K562 (cell line): ENCODE measurements around the gene TPCN1. TPM values are rescaled to one million over a fixed set of nuclear protein-coding genes. Genes with fewer than 3 reads are reported as not detected.

ENCODE experiments used
- BMI1 ChIP-seq: fragments of 150-350 bp; IDR thresholded peaks from 2 replicates; pipeline ENCODE4 v1.6.1; 2014; ENCODE audit warnings: low read length
- CBFA2T2 ChIP-seq: fragments of 450-650 bp; conservative IDR thresholded peaks from 2 replicates; pipeline ENCODE4 v1.6.1; 2017; ENCODE audit warnings: mild to moderate bottlenecking
- DIDO1 ChIP-seq: fragments of 450-650 bp; IDR thresholded peaks from 2 replicates; pipeline ENCODE4 v1.6.1; 2016; ENCODE audit warnings: low read depth, missing biosample characterization, missing genetic modification characterization
- ELF4 ChIP-seq: fragments of 450-650 bp; formaldehyde crosslinking; IDR thresholded peaks from 2 replicates; pipeline ENCODE4 v1.4.0; 2022; ENCODE audit warnings: missing genetic modification characterization
- HCFC1 ChIP-seq: IDR thresholded peaks from 2 replicates; pipeline ENCODE4 v1.6.1; 2012; ENCODE audit warnings: low read depth, low read length, improper control_type of control experiment
- LEF1 ChIP-seq: fragments of 450-650 bp; IDR thresholded peaks from 2 replicates; pipeline ENCODE4 v1.6.1; 2016; ENCODE audit warnings: mild to moderate bottlenecking
- NCOA4 ChIP-seq: fragments of 450-650 bp; IDR thresholded peaks from 2 replicates; pipeline ENCODE4 v1.6.1; 2018; ENCODE audit warnings: mild to moderate bottlenecking; ENCODE audit not compliant: partially characterized antibody
- POU5F1 ChIP-seq: fragments of 150-350 bp; IDR thresholded peaks from 2 replicates; pipeline ENCODE4 v1.6.1; 2014; ENCODE audit warnings: borderline replicate concordance, low read length, low read depth, mild to moderate bottlenecking; ENCODE audit not compliant: partially characterized antibody
- SAFB2 ChIP-seq: fragments of 200-400 bp; formaldehyde crosslinking; IDR thresholded peaks from 2 replicates; pipeline ENCODE4 v1.6.1; 2018; ENCODE audit warnings: borderline replicate concordance, low read length, low read depth, moderate library complexity; ENCODE audit not compliant: severe bottlenecking
- U2AF1 ChIP-seq: fragments of 200-400 bp; formaldehyde crosslinking; optimal IDR thresholded peaks from 2 replicates; pipeline ENCODE3; 2017; ENCODE audit warnings: mild to moderate bottlenecking, low read depth, low read length, moderate library complexity
- XRCC4 ChIP-seq: IDR thresholded peaks from one replicate; pipeline ENCODE4 v1.6.1; 2011; ENCODE audit not compliant: insufficient read depth, insufficient read length; ENCODE audit errors: extremely low read depth
- ZNF263 ChIP-seq: sonication (generic); formaldehyde crosslinking; IDR thresholded peaks from 2 replicates; pipeline ENCODE4 v1.8.0; 2022; ENCODE audit warnings: mild to moderate bottlenecking, missing genetic modification reagents, borderline replicate concordance
- ZNF785 ChIP-seq: fragments of 250-450 bp; sonication (Bioruptor Pico); IDR thresholded peaks from 2 replicates; pipeline ENCODE4 v1.4.0; 2020; ENCODE audit warnings: mild to moderate bottlenecking
- polyA plus RNA-seq, 8 experiments: library from polyadenylated mRNA; depleted of rRNA in 4 of 8; stranded (reverse) in 5 of 8; unstranded in 3 of 8; fragments of >200 nt; fragmentation: Nextera tagmentation in 2 of 8; fragmentation: Illumina TruSeq in 1 of 8; extraction: Ambion mirVana in 2 of 8; extraction: Trizol in 1 of 8; gene quantifications; 2 replicates each; pipeline versions ENCODE4 v1.2.1 to v1.2.3, GENCODE V29; 2011 to 2014; ENCODE audit warnings: inconsistent platforms in 1 of 8, missing spikeins in 1 of 8
- total RNA-seq, 7 experiments: library from RNA; depleted of rRNA in 6 of 7; stranded (reverse); fragments of >200 nt in 6 of 7; fragmentation: Illumina TruSeq in 2 of 7; extraction: Trizol in 2 of 7; gene quantifications; 2 replicates each; pipeline versions ENCODE4 v1.2.1 to v1.2.3, GENCODE V29; 2011 to 2021; ENCODE audit warnings: low replicate concordance in 1 of 7
- TF ChIP-seq, protein P1 (sequence below): sonication (generic); formaldehyde crosslinking; IDR thresholded peaks from 2 replicates; pipeline ENCODE4 v1.8.0; 2023; ENCODE audit warnings: mild to moderate bottlenecking, missing genetic modification reagents
- TF ChIP-seq, protein P2 (sequence below): fragments of 450-650 bp; IDR thresholded peaks from 2 replicates; pipeline ENCODE4 v1.6.1; 2017; ENCODE audit warnings: antibody characterized with exemption
- TF ChIP-seq, protein P3 (sequence below), 2 experiments: fragments of 450-650 bp; IDR thresholded peaks; 2 replicates each; pipeline ENCODE4 v1.6.1; 2018; ENCODE audit warnings: mild to moderate bottlenecking in 2 of 2, low read depth in 1 of 2; ENCODE audit not compliant: partially characterized antibody in 2 of 2
- TF ChIP-seq, protein P4 (sequence below): fragments of 250-450 bp; sonication (Bioruptor Pico); IDR thresholded peaks from 2 replicates; pipeline ENCODE4 v1.5.0; 2020; ENCODE audit warnings: mild to moderate bottlenecking
- TF ChIP-seq, protein P5 (sequence below): sonication (generic); formaldehyde crosslinking; IDR thresholded peaks from 2 replicates; pipeline ENCODE4 v1.8.0; 2022; ENCODE audit warnings: mild to moderate bottlenecking, missing genetic modification reagents

Gene TPCN1
- total and polyA plus RNA-seq, 9 of the 15 experiments (the other 6 are each of a cell fraction or from before 2014, with no cell fraction given), result 0.80 to 23.8 (median 7.4) TPM

DNA sequence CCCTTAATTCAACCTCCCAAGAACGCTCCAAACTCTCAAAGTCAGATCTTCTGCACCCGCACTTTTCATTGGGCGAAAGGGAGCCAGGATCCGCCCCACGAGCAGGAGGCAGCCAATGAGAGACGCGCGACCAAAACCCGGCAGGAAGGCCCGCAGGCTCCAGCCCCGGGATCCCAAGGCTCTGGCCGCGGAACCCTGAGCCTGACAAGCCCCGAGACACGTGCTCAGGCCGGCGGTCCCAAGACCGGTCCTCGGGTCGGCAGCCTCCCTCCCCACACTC, 36.4 kb upstream of the TPCN1 start (continued):
- TF ChIP-seq POU5F1, result no peak
- 0 out of 2 replicates have a peak, but pooled peaks have one; percentile 7 for TF ChIP-seq HCFC1
- no peak for TF ChIP-seq ELF4
- TF ChIP-seq SAFB2, result no peak
- TF ChIP-seq, protein P1, sequence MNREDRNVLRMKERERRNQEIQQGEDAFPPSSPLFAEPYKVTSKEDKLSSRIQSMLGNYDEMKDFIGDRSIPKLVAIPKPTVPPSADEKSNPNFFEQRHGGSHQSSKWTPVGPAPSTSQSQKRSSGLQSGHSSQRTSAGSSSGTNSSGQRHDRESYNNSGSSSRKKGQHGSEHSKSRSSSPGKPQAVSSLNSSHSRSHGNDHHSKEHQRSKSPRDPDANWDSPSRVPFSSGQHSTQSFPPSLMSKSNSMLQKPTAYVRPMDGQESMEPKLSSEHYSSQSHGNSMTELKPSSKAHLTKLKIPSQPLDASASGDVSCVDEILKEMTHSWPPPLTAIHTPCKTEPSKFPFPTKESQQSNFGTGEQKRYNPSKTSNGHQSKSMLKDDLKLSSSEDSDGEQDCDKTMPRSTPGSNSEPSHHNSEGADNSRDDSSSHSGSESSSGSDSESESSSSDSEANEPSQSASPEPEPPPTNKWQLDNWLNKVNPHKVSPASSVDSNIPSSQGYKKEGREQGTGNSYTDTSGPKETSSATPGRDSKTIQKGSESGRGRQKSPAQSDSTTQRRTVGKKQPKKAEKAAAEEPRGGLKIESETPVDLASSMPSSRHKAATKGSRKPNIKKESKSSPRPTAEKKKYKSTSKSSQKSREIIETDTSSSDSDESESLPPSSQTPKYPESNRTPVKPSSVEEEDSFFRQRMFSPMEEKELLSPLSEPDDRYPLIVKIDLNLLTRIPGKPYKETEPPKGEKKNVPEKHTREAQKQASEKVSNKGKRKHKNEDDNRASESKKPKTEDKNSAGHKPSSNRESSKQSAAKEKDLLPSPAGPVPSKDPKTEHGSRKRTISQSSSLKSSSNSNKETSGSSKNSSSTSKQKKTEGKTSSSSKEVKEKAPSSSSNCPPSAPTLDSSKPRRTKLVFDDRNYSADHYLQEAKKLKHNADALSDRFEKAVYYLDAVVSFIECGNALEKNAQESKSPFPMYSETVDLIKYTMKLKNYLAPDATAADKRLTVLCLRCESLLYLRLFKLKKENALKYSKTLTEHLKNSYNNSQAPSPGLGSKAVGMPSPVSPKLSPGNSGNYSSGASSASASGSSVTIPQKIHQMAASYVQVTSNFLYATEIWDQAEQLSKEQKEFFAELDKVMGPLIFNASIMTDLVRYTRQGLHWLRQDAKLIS (CRISPR knock-in tag), result no peak
- TF ChIP-seq, protein P2, sequence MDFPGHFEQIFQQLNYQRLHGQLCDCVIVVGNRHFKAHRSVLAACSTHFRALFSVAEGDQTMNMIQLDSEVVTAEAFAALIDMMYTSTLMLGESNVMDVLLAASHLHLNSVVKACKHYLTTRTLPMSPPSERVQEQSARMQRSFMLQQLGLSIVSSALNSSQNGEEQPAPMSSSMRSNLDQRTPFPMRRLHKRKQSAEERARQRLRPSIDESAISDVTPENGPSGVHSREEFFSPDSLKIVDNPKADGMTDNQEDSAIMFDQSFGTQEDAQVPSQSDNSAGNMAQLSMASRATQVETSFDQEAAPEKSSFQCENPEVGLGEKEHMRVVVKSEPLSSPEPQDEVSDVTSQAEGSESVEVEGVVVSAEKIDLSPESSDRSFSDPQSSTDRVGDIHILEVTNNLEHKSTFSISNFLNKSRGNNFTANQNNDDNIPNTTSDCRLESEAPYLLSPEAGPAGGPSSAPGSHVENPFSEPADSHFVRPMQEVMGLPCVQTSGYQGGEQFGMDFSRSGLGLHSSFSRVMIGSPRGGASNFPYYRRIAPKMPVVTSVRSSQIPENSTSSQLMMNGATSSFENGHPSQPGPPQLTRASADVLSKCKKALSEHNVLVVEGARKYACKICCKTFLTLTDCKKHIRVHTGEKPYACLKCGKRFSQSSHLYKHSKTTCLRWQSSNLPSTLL, result no peak; the same call in 1 of the 2 replicates
- no peak for TF ChIP-seq ZNF263 (CRISPR knock-in tag)
- TF ChIP-seq XRCC4, result no peak
- TF ChIP-seq, protein P3, sequence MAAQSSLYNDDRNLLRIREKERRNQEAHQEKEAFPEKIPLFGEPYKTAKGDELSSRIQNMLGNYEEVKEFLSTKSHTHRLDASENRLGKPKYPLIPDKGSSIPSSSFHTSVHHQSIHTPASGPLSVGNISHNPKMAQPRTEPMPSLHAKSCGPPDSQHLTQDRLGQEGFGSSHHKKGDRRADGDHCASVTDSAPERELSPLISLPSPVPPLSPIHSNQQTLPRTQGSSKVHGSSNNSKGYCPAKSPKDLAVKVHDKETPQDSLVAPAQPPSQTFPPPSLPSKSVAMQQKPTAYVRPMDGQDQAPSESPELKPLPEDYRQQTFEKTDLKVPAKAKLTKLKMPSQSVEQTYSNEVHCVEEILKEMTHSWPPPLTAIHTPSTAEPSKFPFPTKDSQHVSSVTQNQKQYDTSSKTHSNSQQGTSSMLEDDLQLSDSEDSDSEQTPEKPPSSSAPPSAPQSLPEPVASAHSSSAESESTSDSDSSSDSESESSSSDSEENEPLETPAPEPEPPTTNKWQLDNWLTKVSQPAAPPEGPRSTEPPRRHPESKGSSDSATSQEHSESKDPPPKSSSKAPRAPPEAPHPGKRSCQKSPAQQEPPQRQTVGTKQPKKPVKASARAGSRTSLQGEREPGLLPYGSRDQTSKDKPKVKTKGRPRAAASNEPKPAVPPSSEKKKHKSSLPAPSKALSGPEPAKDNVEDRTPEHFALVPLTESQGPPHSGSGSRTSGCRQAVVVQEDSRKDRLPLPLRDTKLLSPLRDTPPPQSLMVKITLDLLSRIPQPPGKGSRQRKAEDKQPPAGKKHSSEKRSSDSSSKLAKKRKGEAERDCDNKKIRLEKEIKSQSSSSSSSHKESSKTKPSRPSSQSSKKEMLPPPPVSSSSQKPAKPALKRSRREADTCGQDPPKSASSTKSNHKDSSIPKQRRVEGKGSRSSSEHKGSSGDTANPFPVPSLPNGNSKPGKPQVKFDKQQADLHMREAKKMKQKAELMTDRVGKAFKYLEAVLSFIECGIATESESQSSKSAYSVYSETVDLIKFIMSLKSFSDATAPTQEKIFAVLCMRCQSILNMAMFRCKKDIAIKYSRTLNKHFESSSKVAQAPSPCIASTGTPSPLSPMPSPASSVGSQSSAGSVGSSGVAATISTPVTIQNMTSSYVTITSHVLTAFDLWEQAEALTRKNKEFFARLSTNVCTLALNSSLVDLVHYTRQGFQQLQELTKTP (IDR thresholded peaks at IDR 0.05; ENCODE audit: low read depth in 1 of 2, partially characterized antibody in 2 of 2), result no peak
- TF ChIP-seq DIDO1, result no peak
- no peak for TF ChIP-seq ZNF785
- no peak for TF ChIP-seq LEF1
- TF ChIP-seq CBFA2T2, result no peak
- TF ChIP-seq BMI1, result no peak
- no peak for TF ChIP-seq U2AF1
- TF ChIP-seq NCOA4, result no peak
- TF ChIP-seq, protein P4, sequence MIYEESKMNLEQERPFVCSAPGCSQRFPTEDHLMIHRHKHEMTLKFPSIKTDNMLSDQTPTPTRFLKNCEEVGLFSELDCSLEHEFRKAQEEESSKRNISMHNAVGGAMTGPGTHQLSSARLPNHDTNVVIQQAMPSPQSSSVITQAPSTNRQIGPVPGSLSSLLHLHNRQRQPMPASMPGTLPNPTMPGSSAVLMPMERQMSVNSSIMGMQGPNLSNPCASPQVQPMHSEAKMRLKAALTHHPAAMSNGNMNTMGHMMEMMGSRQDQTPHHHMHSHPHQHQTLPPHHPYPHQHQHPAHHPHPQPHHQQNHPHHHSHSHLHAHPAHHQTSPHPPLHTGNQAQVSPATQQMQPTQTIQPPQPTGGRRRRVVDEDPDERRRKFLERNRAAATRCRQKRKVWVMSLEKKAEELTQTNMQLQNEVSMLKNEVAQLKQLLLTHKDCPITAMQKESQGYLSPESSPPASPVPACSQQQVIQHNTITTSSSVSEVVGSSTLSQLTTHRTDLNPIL (CRISPR knock-in tag), result no peak
- TF ChIP-seq, protein P5, sequence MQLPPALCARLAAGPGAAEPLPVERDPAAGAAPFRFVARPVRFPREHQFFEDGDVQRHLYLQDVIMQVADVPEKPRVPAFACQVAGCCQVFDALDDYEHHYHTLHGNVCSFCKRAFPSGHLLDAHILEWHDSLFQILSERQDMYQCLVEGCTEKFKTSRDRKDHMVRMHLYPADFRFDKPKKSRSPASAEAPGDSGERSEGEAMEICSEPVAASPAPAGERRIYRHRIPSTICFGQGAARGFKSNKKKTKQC (CRISPR knock-in tag), result no peak; the same call in 1 of the 2 replicates
